CD4-positive, alpha-beta T cell treated with Interleukin-6 at 100 ng/mL for 8 hours (primary cell): ENCODE measurements around the gene PKD1.

ENCODE experiments used
- DNase-seq: peaks from one replicate; pipeline ENCODE4 v3.0.0-alpha.2; 2020; ENCODE audit warnings: mixed read lengths, low spot score

Gene PKD1

GRCh38 chr16:2074071-2074470, 61.6 kb downstream of the PKD1 start:
- no peak for DNase-seq

- no peak for DNase-seq
These were observed 62.8 kb downstream of the PKD1 start for GRCh38 chr16:2072926-2073325.

GRCh38 chr16:2071454-2072202, 64.1 kb downstream of the PKD1 start:
- DNase-seq, result no peak

- DNase-seq, result no peak
These were observed 64.9 kb downstream of the PKD1 start for GRCh38 chr16:2070576-2071453.

GRCh38 chr16:2066139-2066538, 69.6 kb downstream of the PKD1 start:
- DNase-seq, result no peak

- DNase-seq, result no peak
These were observed 71.2 kb downstream of the PKD1 start for GRCh38 chr16:2064368-2064945.

- no peak for DNase-seq
These were observed 71.8 kb downstream of the PKD1 start for GRCh38 chr16:2063861-2064260.

GRCh38 chr16:2062801-2063200, 72.9 kb downstream of the PKD1 start:
- no peak for DNase-seq

GRCh38 chr16:2061526-2061925, 74.2 kb downstream of the PKD1 start:
- no peak for DNase-seq

GRCh38 chr16:2061023-2061422, 74.7 kb downstream of the PKD1 start:
- no peak for DNase-seq

GRCh38 chr16:2060346-2060745, 75.4 kb downstream of the PKD1 start:
- no peak for DNase-seq

GRCh38 chr16:2058872-2059271, 76.8 kb downstream of the PKD1 start:
- DNase-seq, result no peak

GRCh38 chr16:2058420-2058819, 77.3 kb downstream of the PKD1 start:
- no peak for DNase-seq

- no peak for DNase-seq
These were observed 78.3 kb downstream of the PKD1 start for GRCh38 chr16:2057438-2057837.

GRCh38 chr16:2056681-2057407, 78.9 kb downstream of the PKD1 start:
- no peak for DNase-seq

GRCh38 chr16:2056077-2056476, 79.6 kb downstream of the PKD1 start:
- DNase-seq, result no peak

GRCh38 chr16:2054543-2055245, 81.0 kb downstream of the PKD1 start:
- DNase-seq, result no peak

GRCh38 chr16:2053897-2054296, 81.8 kb downstream of the PKD1 start:
- no peak for DNase-seq

GRCh38 chr16:2053211-2053610, 82.5 kb downstream of the PKD1 start:
- no peak for DNase-seq

GRCh38 chr16:2048116-2048543, 87.6 kb downstream of the PKD1 start:
- no peak for DNase-seq

GRCh38 chr16:2047330-2048115, 88.2 kb downstream of the PKD1 start, which contains the start of the genes NTHL1 and TSC2:
Gene NTHL1 (minus strand): TSS chr16:2047834. CDS start chr16:2047823, 11 bp downstream.
Gene TSC2 (plus strand): TSS chr16:2047985. CDS start chr16:2048616, 631 bp downstream.
- peak; percentile 92 for DNase-seq
